K562 (cell line): Measurements from ENCODE around the gene HNRNPDL. TPM values are rescaled to one million over a fixed set of nuclear protein-coding genes. Genes with fewer than 3 reads are reported as not detected.
A peak's percentile ranks its signal among the peaks of the same experiment; 100 is the strongest.

Source experiments
- BRCA1 ChIP-seq, 2 experiments: fragments of 450-650 bp in 1 of 2; sonication (generic) in 1 of 2; formaldehyde crosslinking in 1 of 2; IDR thresholded peaks; 2 replicates each; pipeline versions ENCODE4 v1.5.0 to v1.6.1; 2017 to 2020; ENCODE audit warnings: mild to moderate bottlenecking in 1 of 2, missing genetic modification reagents in 1 of 2
- CBFA2T2 ChIP-seq: fragments of 450-650 bp; conservative IDR thresholded peaks from 2 replicates; pipeline ENCODE4 v1.6.1; 2017; ENCODE audit warnings: mild to moderate bottlenecking
- CEBPB ChIP-seq: fragments of 450-650 bp; IDR thresholded peaks from 2 replicates; pipeline ENCODE4 v1.6.1; 2016; ENCODE audit warnings: missing genetic modification characterization, missing compliant biosample characterization
- CEBPG ChIP-seq, 3 experiments: fragments of 200-800 bp in 1 of 3; sonication (Bioruptor generic) in 1 of 3; sonication (generic) in 1 of 3; formaldehyde crosslinking in 1 of 3; IDR thresholded peaks in 2 of 3; conservative IDR thresholded peaks in 1 of 3; 2 replicates each; pipeline versions ENCODE4 v1.6.1 to v1.8.0; 2016 to 2022; ENCODE audit warnings: missing compliant biosample characterization in 2 of 3, missing genetic modification characterization in 2 of 3, mild to moderate bottlenecking in 1 of 3, missing genetic modification reagents in 1 of 3
- CTBP1 ChIP-seq: fragments of 450-650 bp; IDR thresholded peaks from 2 replicates; pipeline ENCODE4 v1.6.1; 2016; ENCODE audit warnings: borderline replicate concordance
- ETV1 ChIP-seq: fragments of 450-650 bp; conservative IDR thresholded peaks from 2 replicates; pipeline ENCODE4 v1.6.1; 2016; ENCODE audit warnings: missing genetic modification characterization, control low read depth, low read depth, missing compliant biosample characterization
- MAZ ChIP-seq, 2 experiments: fragments of 450-650 bp in 1 of 2; sonication (generic) in 1 of 2; formaldehyde crosslinking; IDR thresholded peaks in 1 of 2; conservative IDR thresholded peaks in 1 of 2; 2 replicates each; pipeline versions ENCODE4 v1.4.0 to v1.5.0; 2020; ENCODE audit warnings: mild to moderate bottlenecking in 1 of 2, missing genetic modification reagents in 1 of 2
- NFIC ChIP-seq: fragments of 450-650 bp; IDR thresholded peaks from 2 replicates; pipeline ENCODE4 v1.6.1; 2017; ENCODE audit warnings: mild to moderate bottlenecking, inconsistent platforms
- NFXL1 ChIP-seq: fragments of 450-650 bp; formaldehyde crosslinking; IDR thresholded peaks from 2 replicates; pipeline ENCODE4 v1.4.0; 2021; ENCODE audit warnings: mild to moderate bottlenecking
- POLR2H ChIP-seq: IDR thresholded peaks from 2 replicates; pipeline ENCODE4 v1.6.1; 2016; ENCODE audit warnings: missing genetic modification characterization, low read depth, mild to moderate bottlenecking, control low read depth, missing compliant biosample characterization, moderate library complexity
- PPARD ChIP-seq: fragments of 250-450 bp; sonication (Bioruptor Pico); IDR thresholded peaks from 2 replicates; pipeline ENCODE4 v1.8.0; 2022; ENCODE audit warnings: inconsistent platforms, mild to moderate bottlenecking, moderate library complexity
- RBFOX2 ChIP-seq: fragments of 200-400 bp; formaldehyde crosslinking; IDR thresholded peaks from 2 replicates; pipeline ENCODE4 v1.6.1; 2017; ENCODE audit warnings: low read depth, mild to moderate bottlenecking, low read length, moderate library complexity
- RCOR1 ChIP-seq, 2 experiments: IDR thresholded peaks; 2 replicates each; pipeline ENCODE4 v1.6.1; 2012; ENCODE audit warnings: low read depth in 2 of 2, low read length in 2 of 2, borderline replicate concordance in 1 of 2, improper control_type of control experiment in 1 of 2
- STAG1 ChIP-seq: sonication (generic); formaldehyde crosslinking; IDR thresholded peaks from 2 replicates; pipeline ENCODE4 v1.5.0; 2020; ENCODE audit warnings: missing genetic modification reagents, borderline replicate concordance
- ZBTB7A ChIP-seq: IDR thresholded peaks from 2 replicates; pipeline ENCODE4 v1.6.1; 2011; ENCODE audit warnings: low read depth, mild to moderate bottlenecking, low read length, moderate library complexity, borderline replicate concordance; ENCODE audit not compliant: control insufficient read depth
- polyA plus RNA-seq, 8 experiments: library from polyadenylated mRNA; depleted of rRNA in 4 of 8; stranded (reverse) in 5 of 8; unstranded in 3 of 8; fragments of >200 nt; fragmentation: Nextera tagmentation in 2 of 8; fragmentation: Illumina TruSeq in 1 of 8; extraction: Ambion mirVana in 2 of 8; extraction: Trizol in 1 of 8; gene quantifications; 2 replicates each; pipeline versions ENCODE4 v1.2.1 to v1.2.3, GENCODE V29; 2011 to 2014; ENCODE audit warnings: inconsistent platforms in 1 of 8, missing spikeins in 1 of 8
- total RNA-seq, 7 experiments: library from RNA; depleted of rRNA in 6 of 7; stranded (reverse); fragments of >200 nt in 6 of 7; fragmentation: Illumina TruSeq in 2 of 7; extraction: Trizol in 2 of 7; gene quantifications; 2 replicates each; pipeline versions ENCODE4 v1.2.1 to v1.2.3, GENCODE V29; 2011 to 2021; ENCODE audit warnings: low replicate concordance in 1 of 7
- TF ChIP-seq, protein P1 (sequence below), 3 experiments: fragments of 200-800 bp in 1 of 3; sonication (Bioruptor generic) in 1 of 3; sonication (generic) in 1 of 3; formaldehyde crosslinking in 1 of 3; IDR thresholded peaks; 2 replicates each; pipeline versions ENCODE4 v1.6.1 to v1.8.0; 2016 to 2022; ENCODE audit warnings: mild to moderate bottlenecking in 2 of 3, missing compliant biosample characterization in 2 of 3, missing genetic modification characterization in 2 of 3, missing genetic modification reagents in 1 of 3
- TF ChIP-seq, protein P2 (sequence below): sonication (generic); formaldehyde crosslinking; IDR thresholded peaks from 2 replicates; pipeline ENCODE4 v1.9.0; 2022; ENCODE audit warnings: mild to moderate bottlenecking, missing genetic modification reagents
- TF ChIP-seq, protein P3 (sequence below), 3 experiments: IDR thresholded peaks in 2 of 3; conservative IDR thresholded peaks in 1 of 3; 2 replicates each; pipeline ENCODE4 v1.5.1; 2011 to 2012; ENCODE audit warnings: low read length in 3 of 3, mild to moderate bottlenecking in 3 of 3, control low read depth in 2 of 3, improper control_type of control experiment in 1 of 3, inconsistent platforms in 1 of 3, low read depth in 1 of 3, mixed read lengths in 1 of 3, moderate library complexity in 1 of 3; ENCODE audit not compliant: insufficient read depth in 2 of 3
- TF ChIP-seq, protein P4 (sequence below): fragments of 200-800 bp; sonication (Bioruptor generic); IDR thresholded peaks from 2 replicates; pipeline ENCODE4 v1.6.1; 2017; ENCODE audit warnings: missing genetic modification characterization, missing compliant biosample characterization
- TF ChIP-seq, protein P5 (sequence below): sonication (generic); formaldehyde crosslinking; IDR thresholded peaks from 2 replicates; pipeline ENCODE4 v1.8.0; 2022; ENCODE audit warnings: mild to moderate bottlenecking, missing genetic modification reagents

HNRNPDL gene
- total and polyA plus RNA-seq, 9 of the 15 experiments (the other 6 are each of a cell fraction or from before 2014, with no cell fraction given): 243 to 652 (median 351) TPM

DNA sequence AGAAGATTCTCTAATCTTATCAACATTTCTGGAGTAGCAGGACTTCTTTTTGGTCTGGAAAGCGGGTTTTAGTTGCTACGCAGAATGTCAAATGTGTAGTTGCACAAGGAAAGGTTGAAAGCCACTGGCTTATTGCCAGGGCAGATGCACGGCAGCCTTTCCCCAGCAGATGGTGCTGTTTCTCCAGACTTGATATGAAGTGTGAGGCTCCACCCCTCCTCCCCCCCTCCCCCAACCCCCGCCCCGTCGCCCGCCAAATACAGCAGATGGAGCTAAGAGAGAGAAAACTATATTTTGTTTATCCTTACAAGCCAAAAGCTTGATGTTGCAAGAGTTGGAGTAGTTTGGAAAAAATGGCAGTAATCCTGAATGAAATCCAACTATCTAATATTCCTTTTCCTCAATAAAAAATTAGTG, 32.2 kb upstream of the HNRNPDL start (continued):
- TF ChIP-seq CEBPG (CRISPR knock-in tag; IDR thresholded peaks at IDR 0.05) (no peak), CEBPG (tag; conservative IDR thresholded peaks at IDR 0.05 in 1 of 2, IDR thresholded peaks at IDR 0.05 in 1 of 2) (0 out of 4 replicates have a peak, but pooled peaks of 1 of the 2 experiments have one; percentile 30), RBFOX2 (no peak), CBFA2T2 (no peak), ZBTB7A (no peak), CTBP1 (no peak), RCOR1 (IDR thresholded peaks at IDR 0.05; ENCODE audit: borderline replicate concordance in 1 of 2, low read depth in 2 of 2, low read length in 2 of 2) (0 out of 4 replicates have a peak, but pooled peaks of 1 of the 2 experiments have one; percentile 29), MAZ (CRISPR knock-in tag; conservative IDR thresholded peaks at IDR 0.05 in 1 of 2, IDR thresholded peaks at IDR 0.05 in 1 of 2) (peak in 1 of 2 experiments; percentile 51; a peak in 2 of 4 replicates), POLR2H (no peak), BRCA1 (IDR thresholded peaks at IDR 0.05) (no peak), BRCA1 (CRISPR knock-in tag; IDR thresholded peaks at IDR 0.05) (no peak), NFXL1 (CRISPR knock-in tag) (no peak), CEBPB (0 out of 2 replicates have a peak, but pooled peaks have one; percentile 7), PPARD (CRISPR knock-in tag) (no peak), ETV1 (tag) (no peak), NFIC (peak; percentile 94), STAG1 (CRISPR knock-in tag) (peak; percentile 32; the same call in 1 of the 2 replicates)
- TF ChIP-seq, protein P1, sequence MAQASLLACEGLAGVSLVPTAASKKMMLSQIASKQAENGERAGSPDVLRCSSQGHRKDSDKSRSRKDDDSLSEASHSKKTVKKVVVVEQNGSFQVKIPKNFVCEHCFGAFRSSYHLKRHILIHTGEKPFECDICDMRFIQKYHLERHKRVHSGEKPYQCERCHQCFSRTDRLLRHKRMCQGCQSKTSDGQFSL (CRISPR knock-in tag; IDR thresholded peaks at IDR 0.05): peak; percentile 67; the same call in 1 of the 2 replicates
- TF ChIP-seq, protein P1 (tag; IDR thresholded peaks at IDR 0.05): peak in 1 of 2 experiments; percentile 77; a peak in 2 of 4 replicates
- TF ChIP-seq, protein P2, sequence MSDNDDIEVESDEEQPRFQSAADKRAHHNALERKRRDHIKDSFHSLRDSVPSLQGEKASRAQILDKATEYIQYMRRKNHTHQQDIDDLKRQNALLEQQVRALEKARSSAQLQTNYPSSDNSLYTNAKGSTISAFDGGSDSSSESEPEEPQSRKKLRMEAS (CRISPR knock-in tag): no peak
- TF ChIP-seq, protein P3, sequence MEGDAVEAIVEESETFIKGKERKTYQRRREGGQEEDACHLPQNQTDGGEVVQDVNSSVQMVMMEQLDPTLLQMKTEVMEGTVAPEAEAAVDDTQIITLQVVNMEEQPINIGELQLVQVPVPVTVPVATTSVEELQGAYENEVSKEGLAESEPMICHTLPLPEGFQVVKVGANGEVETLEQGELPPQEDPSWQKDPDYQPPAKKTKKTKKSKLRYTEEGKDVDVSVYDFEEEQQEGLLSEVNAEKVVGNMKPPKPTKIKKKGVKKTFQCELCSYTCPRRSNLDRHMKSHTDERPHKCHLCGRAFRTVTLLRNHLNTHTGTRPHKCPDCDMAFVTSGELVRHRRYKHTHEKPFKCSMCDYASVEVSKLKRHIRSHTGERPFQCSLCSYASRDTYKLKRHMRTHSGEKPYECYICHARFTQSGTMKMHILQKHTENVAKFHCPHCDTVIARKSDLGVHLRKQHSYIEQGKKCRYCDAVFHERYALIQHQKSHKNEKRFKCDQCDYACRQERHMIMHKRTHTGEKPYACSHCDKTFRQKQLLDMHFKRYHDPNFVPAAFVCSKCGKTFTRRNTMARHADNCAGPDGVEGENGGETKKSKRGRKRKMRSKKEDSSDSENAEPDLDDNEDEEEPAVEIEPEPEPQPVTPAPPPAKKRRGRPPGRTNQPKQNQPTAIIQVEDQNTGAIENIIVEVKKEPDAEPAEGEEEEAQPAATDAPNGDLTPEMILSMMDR (IDR thresholded peaks at IDR 0.05 in 2 of 3, conservative IDR thresholded peaks at IDR 0.05 in 1 of 3; ENCODE audit: insufficient read depth in 2 of 3, low read depth in 1 of 3, low read length in 3 of 3): peak; percentile 55 to 80 (median 73)
- TF ChIP-seq, protein P4, sequence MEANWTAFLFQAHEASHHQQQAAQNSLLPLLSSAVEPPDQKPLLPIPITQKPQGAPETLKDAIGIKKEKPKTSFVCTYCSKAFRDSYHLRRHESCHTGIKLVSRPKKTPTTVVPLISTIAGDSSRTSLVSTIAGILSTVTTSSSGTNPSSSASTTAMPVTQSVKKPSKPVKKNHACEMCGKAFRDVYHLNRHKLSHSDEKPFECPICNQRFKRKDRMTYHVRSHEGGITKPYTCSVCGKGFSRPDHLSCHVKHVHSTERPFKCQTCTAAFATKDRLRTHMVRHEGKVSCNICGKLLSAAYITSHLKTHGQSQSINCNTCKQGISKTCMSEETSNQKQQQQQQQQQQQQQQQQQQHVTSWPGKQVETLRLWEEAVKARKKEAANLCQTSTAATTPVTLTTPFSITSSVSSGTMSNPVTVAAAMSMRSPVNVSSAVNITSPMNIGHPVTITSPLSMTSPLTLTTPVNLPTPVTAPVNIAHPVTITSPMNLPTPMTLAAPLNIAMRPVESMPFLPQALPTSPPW: peak; percentile 97
- TF ChIP-seq, protein P5, sequence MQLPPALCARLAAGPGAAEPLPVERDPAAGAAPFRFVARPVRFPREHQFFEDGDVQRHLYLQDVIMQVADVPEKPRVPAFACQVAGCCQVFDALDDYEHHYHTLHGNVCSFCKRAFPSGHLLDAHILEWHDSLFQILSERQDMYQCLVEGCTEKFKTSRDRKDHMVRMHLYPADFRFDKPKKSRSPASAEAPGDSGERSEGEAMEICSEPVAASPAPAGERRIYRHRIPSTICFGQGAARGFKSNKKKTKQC (CRISPR knock-in tag): no peak
